HepG2 (cell line): Measurements from ENCODE around the gene CELSR2. TPM values are rescaled to one million over a fixed set of nuclear protein-coding genes. Genes with fewer than 3 reads are reported as not detected.
A peak's percentile ranks its signal among the peaks of the same experiment; 100 is the strongest.

Experiments used
- ARNT2 ChIP-seq: sonication (generic); formaldehyde crosslinking; IDR thresholded peaks from 2 replicates; pipeline ENCODE4 v1.8.0; 2022; ENCODE audit warnings: mild to moderate bottlenecking, low read depth, missing genetic modification reagents, moderate library complexity
- CREB1 ChIP-seq, 2 experiments: fragments of 450-650 bp in 1 of 2; IDR thresholded peaks; 2 replicates each; pipeline ENCODE4 v1.6.1; 2016 to 2017; ENCODE audit warnings: control low read depth in 1 of 2, mild to moderate bottlenecking in 1 of 2, missing compliant biosample characterization in 1 of 2, missing genetic modification characterization in 1 of 2
- GABPB1 ChIP-seq: IDR thresholded peaks from 2 replicates; pipeline ENCODE4 v1.6.1; 2016; ENCODE audit warnings: mild to moderate bottlenecking, missing genetic modification reagents, moderate library complexity, missing compliant biosample characterization
- ZBTB40 ChIP-seq, 2 experiments: fragments of 450-650 bp in 1 of 2; sonication (generic) in 1 of 2; formaldehyde crosslinking in 1 of 2; IDR thresholded peaks; 2 replicates each; pipeline versions ENCODE4 v1.6.1 to v1.8.0; 2016 to 2022; ENCODE audit warnings: antibody characterized with exemption in 1 of 2, mild to moderate bottlenecking in 1 of 2, missing genetic modification reagents in 1 of 2
- ZFX ChIP-seq: sonication (generic); formaldehyde crosslinking; IDR thresholded peaks from 2 replicates; pipeline ENCODE4 v1.4.0; 2020; ENCODE audit warnings: mild to moderate bottlenecking, low read depth, missing genetic modification reagents, moderate library complexity
- ZNF251 ChIP-seq: sonication (generic); formaldehyde crosslinking; IDR thresholded peaks from 2 replicates; pipeline ENCODE4 v1.9.0; 2021; ENCODE audit warnings: mild to moderate bottlenecking, missing genetic modification reagents
- ZNF34 ChIP-seq: sonication (generic); formaldehyde crosslinking; IDR thresholded peaks from 2 replicates; pipeline ENCODE4 v1.4.0; 2020; ENCODE audit warnings: mild to moderate bottlenecking, missing genetic modification reagents, borderline replicate concordance
- ZNF614 ChIP-seq: IDR thresholded peaks from 2 replicates; pipeline ENCODE4 v1.6.1; 2018; ENCODE audit warnings: missing biosample characterization, missing genetic modification reagents, inconsistent platforms, borderline replicate concordance
- ZNF780A ChIP-seq: sonication (generic); formaldehyde crosslinking; IDR thresholded peaks from 2 replicates; pipeline ENCODE4 v1.8.0; 2022; ENCODE audit warnings: mild to moderate bottlenecking, missing genetic modification reagents, moderate library complexity
- polyA plus RNA-seq, 8 experiments: library from polyadenylated mRNA; depleted of rRNA in 3 of 8; stranded (reverse) in 7 of 8; unstranded in 1 of 8; fragments of >200 nt; fragmentation: Illumina TruSeq in 4 of 8; extraction: Trizol in 4 of 8; gene quantifications; 2 replicates each; pipeline versions ENCODE4 v1.2.1 to v1.2.3, GENCODE V29; 2011 to 2016; ENCODE audit warnings: low read depth in 4 of 8, missing spikeins in 1 of 8, mixed read lengths in 1 of 8; ENCODE audit not compliant: insufficient read depth in 1 of 8
- total RNA-seq, 5 experiments: library from RNA; depleted of rRNA; stranded (reverse); fragments of >200 nt; fragmentation: Illumina TruSeq; extraction: Trizol; gene quantifications; 2 replicates each; pipeline ENCODE4 v1.2.3, GENCODE V29; 2016; ENCODE audit warnings: low read depth in 1 of 5
- TF ChIP-seq, protein P1 (sequence below), 2 experiments: sonication (generic) in 1 of 2; formaldehyde crosslinking in 1 of 2; IDR thresholded peaks; 2 replicates each; pipeline versions ENCODE4 v1.6.1 to v1.9.0; 2014 to 2022; ENCODE audit warnings: antibody characterized with exemption in 1 of 2, borderline replicate concordance in 1 of 2, inconsistent platforms in 1 of 2, low read depth in 1 of 2, missing genetic modification reagents in 1 of 2

Gene CELSR2
- total and polyA plus RNA-seq, 2 of the 13 experiments (the other 11 are each of a cell fraction or from before 2014, with no cell fraction given): 4.0 to 6.6 TPM

DNA sequence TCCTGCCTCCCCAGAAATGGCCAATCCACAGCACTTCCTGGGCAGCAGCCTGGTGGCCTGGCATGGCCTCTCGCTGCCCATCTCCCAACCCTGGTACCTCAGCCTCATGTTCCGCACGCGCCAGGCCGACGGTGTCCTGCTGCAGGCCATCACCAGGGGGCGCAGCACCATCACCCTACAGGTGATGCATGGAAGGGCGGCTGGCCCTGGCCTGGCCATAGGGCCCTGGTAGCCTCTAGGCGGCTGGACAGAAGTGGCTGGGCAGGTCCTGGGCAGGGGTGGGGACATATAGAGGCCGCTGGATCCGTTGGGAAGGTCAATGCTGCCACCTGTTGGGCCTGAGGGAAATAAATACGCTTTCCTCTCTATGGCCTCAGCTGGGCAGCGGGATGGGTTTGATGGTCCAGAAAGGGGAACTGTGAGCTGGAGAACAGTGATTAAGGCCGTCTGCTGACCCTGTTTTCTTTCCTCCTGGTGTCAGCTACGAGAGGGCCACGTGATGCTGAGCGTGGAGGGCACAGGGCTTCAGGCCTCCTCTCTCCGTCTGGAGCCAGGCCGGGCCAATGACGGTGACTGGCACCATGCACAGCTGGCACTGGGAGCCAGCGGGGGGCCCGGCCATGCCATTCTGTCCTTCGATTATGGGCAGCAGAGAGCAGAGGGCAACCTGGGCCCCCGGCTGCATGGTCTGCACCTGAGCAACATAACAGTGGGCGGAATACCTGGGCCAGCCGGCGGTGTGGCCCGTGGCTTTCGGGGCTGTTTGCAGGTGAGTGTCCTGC, 14.4 kb downstream of the CELSR2 start (continued):
- TF ChIP-seq ZBTB40 (IDR thresholded peaks at IDR 0.05) (no peak), ZBTB40 (CRISPR knock-in tag; IDR thresholded peaks at IDR 0.05) (0 out of 2 replicates have a peak, but pooled peaks have one; percentile 47), ARNT2 (CRISPR knock-in tag) (peak; percentile 90), ZNF251 (CRISPR knock-in tag) (0 out of 2 replicates have a peak, but pooled peaks have one; percentile 57), ZFX (CRISPR knock-in tag) (peak; percentile 92), ZNF780A (no peak), GABPB1 (peak; percentile 75), CREB1 (IDR thresholded peaks at IDR 0.05) (no peak), CREB1 (CRISPR knock-in tag; IDR thresholded peaks at IDR 0.05) (0 out of 2 replicates have a peak, but pooled peaks have one; percentile 28), ZNF614 (CRISPR knock-in tag) (peak; percentile 53; the same call in 1 of the 2 replicates), ZNF34 (CRISPR knock-in tag) (0 out of 2 replicates have a peak, but pooled peaks have one; percentile 62)
- TF ChIP-seq, protein P1, sequence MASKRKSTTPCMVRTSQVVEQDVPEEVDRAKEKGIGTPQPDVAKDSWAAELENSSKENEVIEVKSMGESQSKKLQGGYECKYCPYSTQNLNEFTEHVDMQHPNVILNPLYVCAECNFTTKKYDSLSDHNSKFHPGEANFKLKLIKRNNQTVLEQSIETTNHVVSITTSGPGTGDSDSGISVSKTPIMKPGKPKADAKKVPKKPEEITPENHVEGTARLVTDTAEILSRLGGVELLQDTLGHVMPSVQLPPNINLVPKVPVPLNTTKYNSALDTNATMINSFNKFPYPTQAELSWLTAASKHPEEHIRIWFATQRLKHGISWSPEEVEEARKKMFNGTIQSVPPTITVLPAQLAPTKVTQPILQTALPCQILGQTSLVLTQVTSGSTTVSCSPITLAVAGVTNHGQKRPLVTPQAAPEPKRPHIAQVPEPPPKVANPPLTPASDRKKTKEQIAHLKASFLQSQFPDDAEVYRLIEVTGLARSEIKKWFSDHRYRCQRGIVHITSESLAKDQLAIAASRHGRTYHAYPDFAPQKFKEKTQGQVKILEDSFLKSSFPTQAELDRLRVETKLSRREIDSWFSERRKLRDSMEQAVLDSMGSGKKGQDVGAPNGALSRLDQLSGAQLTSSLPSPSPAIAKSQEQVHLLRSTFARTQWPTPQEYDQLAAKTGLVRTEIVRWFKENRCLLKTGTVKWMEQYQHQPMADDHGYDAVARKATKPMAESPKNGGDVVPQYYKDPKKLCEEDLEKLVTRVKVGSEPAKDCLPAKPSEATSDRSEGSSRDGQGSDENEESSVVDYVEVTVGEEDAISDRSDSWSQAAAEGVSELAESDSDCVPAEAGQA (IDR thresholded peaks at IDR 0.05; ENCODE audit: low read depth): no peak
- TF ChIP-seq, protein P1 (CRISPR knock-in tag; IDR thresholded peaks at IDR 0.05; ENCODE audit: borderline replicate concordance): no peak
